ENCODE results near the gene JMJD7. TPM values are rescaled to one million over a fixed set of nuclear protein-coding genes. Genes with fewer than 3 reads are reported as not detected.
A peak's percentile ranks its signal among the peaks of the same experiment; 100 is the strongest.

JMJD7 gene
- total RNA-seq = 12.1 TPM
- long read RNA-seq, transcript JMJD7-201 (8 exons, 1,416 nt) = major isoform, 16 of 28 reads
- long read RNA-seq, partial matches to known transcripts = 12 of 28 reads
- long read RNA-seq, other reads (novel, unspliced or antisense) = 0 of 28 reads

- Histone ChIP-seq H3K4me3 (peak within 1 kb of the TSS; percentile 93), H3K36me3 (peaks cover 28% of the 10 kb centered on the region), H3K4me1 (peaks cover 52% of the 10 kb centered on the region), H3K27me3 (ENCODE audit: low read depth) (no peaks in the 10 kb centered on the region), H3K27ac (replicated peaks) (peak within 1 kb of the TSS; percentile 92), H3K9me3 (replicated peaks) (no peaks in the 10 kb centered on the region)
- intact Hi-C loops (cut with micrococcal nuclease) = no loop called here
- TF ChIP-seq, protein P1, sequence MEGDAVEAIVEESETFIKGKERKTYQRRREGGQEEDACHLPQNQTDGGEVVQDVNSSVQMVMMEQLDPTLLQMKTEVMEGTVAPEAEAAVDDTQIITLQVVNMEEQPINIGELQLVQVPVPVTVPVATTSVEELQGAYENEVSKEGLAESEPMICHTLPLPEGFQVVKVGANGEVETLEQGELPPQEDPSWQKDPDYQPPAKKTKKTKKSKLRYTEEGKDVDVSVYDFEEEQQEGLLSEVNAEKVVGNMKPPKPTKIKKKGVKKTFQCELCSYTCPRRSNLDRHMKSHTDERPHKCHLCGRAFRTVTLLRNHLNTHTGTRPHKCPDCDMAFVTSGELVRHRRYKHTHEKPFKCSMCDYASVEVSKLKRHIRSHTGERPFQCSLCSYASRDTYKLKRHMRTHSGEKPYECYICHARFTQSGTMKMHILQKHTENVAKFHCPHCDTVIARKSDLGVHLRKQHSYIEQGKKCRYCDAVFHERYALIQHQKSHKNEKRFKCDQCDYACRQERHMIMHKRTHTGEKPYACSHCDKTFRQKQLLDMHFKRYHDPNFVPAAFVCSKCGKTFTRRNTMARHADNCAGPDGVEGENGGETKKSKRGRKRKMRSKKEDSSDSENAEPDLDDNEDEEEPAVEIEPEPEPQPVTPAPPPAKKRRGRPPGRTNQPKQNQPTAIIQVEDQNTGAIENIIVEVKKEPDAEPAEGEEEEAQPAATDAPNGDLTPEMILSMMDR (IDR thresholded peaks at IDR 0.05; ENCODE audit: borderline replicate concordance) = no peak
- peak; percentile 95 for DNase-seq
These were observed at the start of gene JMJD7 for GRCh38 chr15:41827880-41828806. TSS of gene JMJD7 (plus strand) at chr15:41828092. CDS start at chr15:41828125, 33 bp downstream.

DNA sequence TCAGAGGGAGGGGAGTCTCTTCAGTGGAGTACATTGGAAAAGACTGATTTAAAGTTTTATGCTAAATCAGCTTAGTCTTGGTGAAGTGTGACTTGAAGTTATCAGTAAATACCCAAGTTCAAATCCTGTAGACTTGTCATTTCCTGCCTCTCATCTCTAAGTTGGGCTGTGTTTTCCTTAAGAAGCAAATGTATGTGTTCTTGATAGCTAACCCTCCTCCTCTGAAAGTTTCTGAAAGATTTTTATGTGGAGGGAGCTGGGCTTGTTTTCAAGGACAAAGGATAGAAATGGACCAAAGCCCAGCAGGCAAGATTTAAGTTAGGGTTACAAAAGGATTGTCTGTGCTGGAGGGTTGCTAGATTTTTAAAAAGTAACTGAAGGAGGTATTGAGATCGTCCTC, 49.4 kb upstream of the JMJD7 start:
- Histone ChIP-seq H3K27ac (replicated peaks) (no peak overlapping the region), H3K4me1 (peaks cover 64% of the 10 kb centered on the region), H3K4me3 (no peak overlapping the region), H3K9me3 (replicated peaks) (no peaks in the 10 kb centered on the region), H3K27me3 (ENCODE audit: low read depth) (no peaks in the 10 kb centered on the region), H3K36me3 (no peaks in the 10 kb centered on the region)
- DNase-seq = no peak
- intact Hi-C loops (cut with micrococcal nuclease) = loop anchor here (10.0 kb wide), 1 partner anchor 126 kb away; no protein-coding TSS in a partner anchor
- TF ChIP-seq, protein P1 (IDR thresholded peaks at IDR 0.05; ENCODE audit: borderline replicate concordance) = no peak

- Histone ChIP-seq H3K4me1 (peaks cover 57% of the 10 kb centered on the region), H3K4me3 (no peak overlapping the region), H3K9me3 (replicated peaks) (no peaks in the 10 kb centered on the region), H3K27ac (replicated peaks) (peak overlapping the region; percentile 58), H3K36me3 (no peaks in the 10 kb centered on the region), H3K27me3 (ENCODE audit: low read depth) (no peaks in the 10 kb centered on the region)
- TF ChIP-seq, protein P1 (IDR thresholded peaks at IDR 0.05; ENCODE audit: borderline replicate concordance) = no peak
- intact Hi-C loops (cut with micrococcal nuclease) = loop anchor here (10.0 kb wide), 1 partner anchor 125 kb away; no protein-coding TSS in a partner anchor
- no peak for DNase-seq
These were observed 48.2 kb upstream of the JMJD7 start for GRCh38 chr15:41779662-41780157.

DNA sequence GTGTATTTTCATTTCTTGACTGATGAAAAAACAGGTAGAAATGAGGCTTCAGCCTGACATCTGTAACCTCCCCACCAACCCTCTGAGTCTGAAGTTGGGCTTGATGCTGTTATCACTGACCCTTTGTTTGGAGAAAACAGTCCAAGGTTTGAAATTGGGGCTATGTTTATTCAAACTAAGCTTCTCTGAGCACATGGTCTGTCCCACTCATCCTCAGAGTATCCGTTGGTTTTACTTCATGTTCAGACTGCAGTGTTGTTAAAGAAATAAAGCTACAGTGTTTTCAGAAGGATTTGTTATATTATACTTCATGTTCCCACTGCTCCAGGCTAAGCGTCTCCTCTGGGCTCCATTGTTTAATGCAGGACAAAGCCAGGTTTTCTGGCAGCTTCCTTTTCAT, 47.6 kb upstream of the JMJD7 start:
- intact Hi-C loops (cut with micrococcal nuclease) = no loop called here
- TF ChIP-seq, protein P1 (IDR thresholded peaks at IDR 0.05; ENCODE audit: borderline replicate concordance) = no peak
- no peaks in the 10 kb centered on the region for H3K36me3 ChIP-seq
- peaks cover 51% of the 10 kb centered on the region for H3K4me1 ChIP-seq
- no peak for DNase-seq
- H3K9me3 ChIP-seq (replicated peaks) = no peaks in the 10 kb centered on the region
- H3K4me3 ChIP-seq = no peak overlapping the region
- no peaks in the 10 kb centered on the region for H3K27me3 ChIP-seq (ENCODE audit: low read depth)
- peak overlapping the region; percentile 58 for H3K27ac ChIP-seq (replicated peaks)

- peaks cover 46% of the 10 kb centered on the region for H3K4me1 ChIP-seq
- H3K27me3 ChIP-seq (ENCODE audit: low read depth) = no peaks in the 10 kb centered on the region
- no peak overlapping the region for H3K27ac ChIP-seq (replicated peaks)
- no peaks in the 10 kb centered on the region for H3K36me3 ChIP-seq
- TF ChIP-seq, protein P1 (IDR thresholded peaks at IDR 0.05; ENCODE audit: borderline replicate concordance) = no peak
- intact Hi-C loops (cut with micrococcal nuclease) = no loop called here
- no peak overlapping the region for H3K4me3 ChIP-seq
- no peaks in the 10 kb centered on the region for H3K9me3 ChIP-seq (replicated peaks)
- DNase-seq = no peak
These were observed 47.2 kb upstream of the JMJD7 start for GRCh38 chr15:41780727-41781126.

Measured in left ventricle myocardium inferior (tissue), 1 donor.